Trophoblast cell (in vitro differentiated cells and primary cell): ENCODE data around the gene COX20.

Experiments used
- DNase-seq, 2 donors: peaks; one replicate each; pipeline ENCODE4 v3.0.0-alpha.2; 2016
- H2AFZ ChIP-seq: 2 replicates; pipeline ENCODE4 v1.6.1; 2013; ENCODE audit warnings: low read length, moderate library complexity, mild to moderate bottlenecking; ENCODE audit not compliant: insufficient read depth, poor library complexity
- H2AK5ac ChIP-seq: 2 replicates; pipeline ENCODE4 v1.6.1; 2013; ENCODE audit warnings: mild to moderate bottlenecking, low read length
- H2BK120ac ChIP-seq: 2 replicates; pipeline ENCODE4 v1.6.1; 2013; ENCODE audit warnings: low read length, mild to moderate bottlenecking, moderate library complexity; ENCODE audit not compliant: insufficient read depth, poor library complexity
- H2BK12ac ChIP-seq: 2 replicates; pipeline ENCODE4 v1.6.1; 2013; ENCODE audit warnings: mild to moderate bottlenecking, low read length, moderate library complexity
- H2BK5ac ChIP-seq: 2 replicates; pipeline ENCODE4 v1.6.1; 2013; ENCODE audit warnings: low read length, low read depth, moderate library complexity, mild to moderate bottlenecking; ENCODE audit not compliant: poor library complexity
- H3K14ac ChIP-seq: 2 replicates; pipeline ENCODE4 v1.6.1; 2013; ENCODE audit warnings: mild to moderate bottlenecking, low read length
- H3K18ac ChIP-seq: 2 replicates; pipeline ENCODE4 v1.6.1; 2013; ENCODE audit warnings: mild to moderate bottlenecking, low read length
- H3K23ac ChIP-seq: 2 replicates; pipeline ENCODE4 v1.6.1; 2013; ENCODE audit warnings: low read length
- H3K27ac ChIP-seq: 2 replicates; pipeline ENCODE4 v1.5.1; 2013; ENCODE audit warnings: low read depth, mild to moderate bottlenecking, inconsistent platforms, low read length, moderate library complexity
- H3K27me3 ChIP-seq: 2 replicates; pipeline ENCODE4 v1.6.1; 2013; ENCODE audit warnings: inconsistent platforms, mild to moderate bottlenecking, low read length, moderate library complexity; ENCODE audit not compliant: insufficient read depth
- H3K36me3 ChIP-seq, 2 experiments: 1 replicate in 1 of 2; 2 replicates in 1 of 2; pipeline ENCODE4 v1.6.1; 2013; ENCODE audit warnings: low read length in 2 of 2, mild to moderate bottlenecking in 2 of 2, moderate library complexity in 1 of 2; ENCODE audit not compliant: insufficient read depth in 2 of 2, control insufficient read depth in 1 of 2
- H3K4ac ChIP-seq: 2 replicates; pipeline ENCODE4 v1.6.1; 2013; ENCODE audit warnings: low read depth, mild to moderate bottlenecking, low read length, moderate library complexity
- H3K4me1 ChIP-seq, 2 experiments: 1 replicate in 1 of 2; 2 replicates in 1 of 2; pipeline ENCODE4 v1.6.1; 2013; ENCODE audit warnings: low read length in 2 of 2, mild to moderate bottlenecking in 2 of 2, moderate library complexity in 1 of 2; ENCODE audit not compliant: insufficient read depth in 2 of 2, control insufficient read depth in 1 of 2
- H3K4me2 ChIP-seq: 2 replicates; pipeline ENCODE4 v1.6.1; 2013; ENCODE audit warnings: inconsistent platforms, mild to moderate bottlenecking, low read length, moderate library complexity
- H3K4me3 ChIP-seq: 2 replicates; pipeline ENCODE4 v1.5.1; 2013; ENCODE audit warnings: mild to moderate bottlenecking, low read depth, low read length, inconsistent platforms
- H3K79me1 ChIP-seq: one replicate; pipeline ENCODE4 v1.6.1; 2013; ENCODE audit warnings: low read length
- H3K79me2 ChIP-seq: 2 replicates; pipeline ENCODE4 v1.6.1; 2013; ENCODE audit warnings: low read length, mild to moderate bottlenecking; ENCODE audit not compliant: control insufficient read depth, insufficient read depth, poor library complexity
- H3K9ac ChIP-seq: 2 replicates; pipeline ENCODE4 v1.6.1; 2013; ENCODE audit warnings: mild to moderate bottlenecking, low read length
- H3K9me3 ChIP-seq: 2 replicates; pipeline ENCODE4 v1.6.1; 2013; ENCODE audit warnings: low read depth, mild to moderate bottlenecking, control low read depth, inconsistent platforms, low read length; ENCODE audit not compliant: insufficient read depth
- H4K12ac ChIP-seq: 2 replicates; pipeline ENCODE4 v1.6.1; 2013; ENCODE audit warnings: low read depth, mild to moderate bottlenecking, low read length, moderate library complexity
- H4K8ac ChIP-seq: 2 replicates; pipeline ENCODE4 v1.6.1; 2013; ENCODE audit warnings: low read depth, mild to moderate bottlenecking, low read length, moderate library complexity
- H4K91ac ChIP-seq: one replicate; pipeline ENCODE4 v1.6.1; 2013; ENCODE audit warnings: low read depth, mild to moderate bottlenecking, low read length, moderate library complexity
- WGBS: extraction: QIAGEN DNeasy Blood & Tissue Kit; methylation state at CpG from one replicate; pipeline ENCODE4 v1.1.7; 2013; ENCODE audit warnings: missing lambda C conversion rate; ENCODE audit not compliant: insufficient read length, insufficient coverage; ENCODE audit errors: extremely low coverage; 5-methylcytosine and 5-hydroxymethylcytosine counted together

COX20 gene

GRCh38 chr1:244796719-244797406 is 38.6 kb upstream of the COX20 start:
- Histone ChIP-seq H3K4me3 (no peak overlapping the region), H3K14ac (no peak overlapping the region), H2AK5ac (no peak overlapping the region), H3K27ac (no peak overlapping the region), H3K18ac (no peak overlapping the region), H2BK12ac (no peak overlapping the region), H3K79me2 (no peaks in the 10 kb centered on the region), H2AFZ (no peak overlapping the region), H4K8ac (no peak overlapping the region), H3K36me3 (no peaks in the 10 kb centered on the region), H2BK120ac (no peak overlapping the region), H3K4me1 (no peaks in the 10 kb centered on the region), H3K23ac (no peak overlapping the region), H3K9ac (no peak overlapping the region), H3K79me1 (no peaks in the 10 kb centered on the region), H2BK5ac (no peak overlapping the region), H3K27me3 (no peaks in the 10 kb centered on the region), H3K4me2 (no peak overlapping the region), H4K91ac (no peak overlapping the region), H3K9me3 (no peaks in the 10 kb centered on the region), H3K4ac (no peak overlapping the region), H4K12ac (no peak overlapping the region)
- DNase-seq: peak; percentile 50 to 85
- no CpG with 5 or more reads among the region's 10 CpGs for WGBS

- no peak for DNase-seq
- H2BK5ac ChIP-seq: no peak overlapping the region
- H3K4me2 ChIP-seq: no peak overlapping the region
- no peaks in the 10 kb centered on the region for H3K79me2 ChIP-seq
- H4K8ac ChIP-seq: no peak overlapping the region
- H3K36me3 ChIP-seq: no peaks in the 10 kb centered on the region
- H3K23ac ChIP-seq: no peak overlapping the region
- no peak overlapping the region for H3K18ac ChIP-seq
- no peaks in the 10 kb centered on the region for H3K9me3 ChIP-seq
- no peak overlapping the region for H4K91ac ChIP-seq
- H2BK12ac ChIP-seq: no peak overlapping the region
- no peaks in the 10 kb centered on the region for H3K4me1 ChIP-seq
- H3K27ac ChIP-seq: no peak overlapping the region
- H3K27me3 ChIP-seq: no peaks in the 10 kb centered on the region
- H4K12ac ChIP-seq: no peak overlapping the region
- no peak overlapping the region for H3K4ac ChIP-seq
- no peak overlapping the region for H3K14ac ChIP-seq
- H3K79me1 ChIP-seq: no peaks in the 10 kb centered on the region
- no peak overlapping the region for H3K9ac ChIP-seq
- H2AFZ ChIP-seq: no peak overlapping the region
- no peak overlapping the region for H3K4me3 ChIP-seq
- H2AK5ac ChIP-seq: no peak overlapping the region
- WGBS: no CpG with 5 or more reads among the region's 9 CpGs
- H2BK120ac ChIP-seq: no peak overlapping the region
Observed at GRCh38 chr1:244800821-244801220, 34.6 kb upstream of the COX20 start.

GRCh38 chr1:244801246-244801645 is 34.2 kb upstream of the COX20 start:
- H3K27ac ChIP-seq: no peak overlapping the region
- no peak overlapping the region for H2BK5ac ChIP-seq
- no peak overlapping the region for H3K9ac ChIP-seq
- no peak overlapping the region for H4K91ac ChIP-seq
- H3K4me3 ChIP-seq: no peak overlapping the region
- H4K12ac ChIP-seq: no peak overlapping the region
- WGBS: no CpG with 5 or more reads among the region's 14 CpGs
- no peak overlapping the region for H3K4ac ChIP-seq
- no peaks in the 10 kb centered on the region for H3K79me2 ChIP-seq
- H3K14ac ChIP-seq: no peak overlapping the region
- no peak overlapping the region for H2BK12ac ChIP-seq
- no peaks in the 10 kb centered on the region for H3K36me3 ChIP-seq
- H3K18ac ChIP-seq: no peak overlapping the region
- no peaks in the 10 kb centered on the region for H3K79me1 ChIP-seq
- no peak overlapping the region for H2AK5ac ChIP-seq
- DNase-seq: peak; percentile 15 to 59
- H2AFZ ChIP-seq: no peak overlapping the region
- no peak overlapping the region for H3K23ac ChIP-seq
- no peak overlapping the region for H2BK120ac ChIP-seq
- H3K27me3 ChIP-seq: no peaks in the 10 kb centered on the region
- no peak overlapping the region for H3K4me2 ChIP-seq
- no peaks in the 10 kb centered on the region for H3K4me1 ChIP-seq
- no peak overlapping the region for H4K8ac ChIP-seq
- H3K9me3 ChIP-seq: no peaks in the 10 kb centered on the region

GRCh38 chr1:244802041-244802440 is 33.4 kb upstream of the COX20 start:
- Histone ChIP-seq H4K8ac (no peak overlapping the region), H3K23ac (no peak overlapping the region), H3K4me1 (no peaks in the 10 kb centered on the region), H3K9me3 (no peaks in the 10 kb centered on the region), H3K4me3 (no peak overlapping the region), H2BK12ac (no peak overlapping the region), H3K79me1 (no peaks in the 10 kb centered on the region), H3K4ac (no peak overlapping the region), H3K79me2 (no peaks in the 10 kb centered on the region), H2AK5ac (no peak overlapping the region), H3K9ac (no peak overlapping the region), H4K12ac (no peak overlapping the region), H3K27ac (no peak overlapping the region), H2BK5ac (no peak overlapping the region), H3K36me3 (no peaks in the 10 kb centered on the region), H4K91ac (no peak overlapping the region), H3K18ac (no peak overlapping the region), H2BK120ac (no peak overlapping the region), H3K14ac (no peak overlapping the region), H3K27me3 (no peaks in the 10 kb centered on the region), H2AFZ (no peak overlapping the region), H3K4me2 (no peak overlapping the region)
- no CpG with 5 or more reads among the region's 14 CpGs for WGBS
- no peak for DNase-seq
